HG02759 (cell line): ENCODE measurements around the gene PCSK2.

Source experiments
- ATAC-seq: cut with Tn5 transposase; IDR thresholded peaks from one replicate; pipeline ENCODE4 v1.9.1; 2021; ENCODE audit warnings: mild to moderate bottlenecking, moderate library complexity; ENCODE audit not compliant: unreplicated experiment

The PCSK2 gene

DNA sequence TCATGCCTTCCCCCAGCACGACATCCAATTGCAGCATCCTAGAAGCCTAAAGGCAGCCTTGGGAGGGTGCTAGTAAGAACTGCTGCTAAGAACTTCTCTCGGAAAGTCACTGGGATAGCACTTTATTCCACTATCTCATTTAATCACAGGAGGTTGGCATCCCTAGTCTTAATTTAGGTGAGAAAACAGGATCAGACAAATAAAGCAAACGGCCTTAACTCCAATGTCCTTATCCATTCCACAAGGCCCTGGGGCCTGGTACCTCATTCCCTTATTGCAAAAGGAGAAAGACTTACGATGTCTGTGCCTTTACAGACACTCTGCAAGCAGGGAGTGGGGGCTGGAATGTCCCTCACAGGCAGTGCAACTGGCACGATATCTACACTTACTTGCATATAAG, 243.7 kb downstream of the PCSK2 start:
- no peak for ATAC-seq

DNA sequence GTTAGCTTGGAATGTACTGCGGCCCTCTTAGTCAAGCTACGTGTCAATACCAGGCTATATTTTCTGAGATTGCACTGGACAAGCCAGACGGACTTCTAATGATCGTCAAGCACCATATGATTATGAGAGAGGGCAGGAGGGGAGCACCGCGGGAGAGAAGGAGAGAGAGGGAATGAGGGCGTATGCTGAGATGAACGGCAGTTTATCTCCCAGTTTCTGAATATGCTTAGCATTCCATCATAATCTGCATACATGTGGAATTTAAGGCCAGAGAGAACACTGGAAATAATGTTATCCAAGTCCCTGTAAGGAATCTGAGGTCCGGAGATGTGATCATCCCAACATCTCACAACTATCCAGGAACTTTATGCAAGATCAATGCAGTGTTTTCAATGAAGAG, 244.1 kb downstream of the PCSK2 start:
- no peak for ATAC-seq

DNA sequence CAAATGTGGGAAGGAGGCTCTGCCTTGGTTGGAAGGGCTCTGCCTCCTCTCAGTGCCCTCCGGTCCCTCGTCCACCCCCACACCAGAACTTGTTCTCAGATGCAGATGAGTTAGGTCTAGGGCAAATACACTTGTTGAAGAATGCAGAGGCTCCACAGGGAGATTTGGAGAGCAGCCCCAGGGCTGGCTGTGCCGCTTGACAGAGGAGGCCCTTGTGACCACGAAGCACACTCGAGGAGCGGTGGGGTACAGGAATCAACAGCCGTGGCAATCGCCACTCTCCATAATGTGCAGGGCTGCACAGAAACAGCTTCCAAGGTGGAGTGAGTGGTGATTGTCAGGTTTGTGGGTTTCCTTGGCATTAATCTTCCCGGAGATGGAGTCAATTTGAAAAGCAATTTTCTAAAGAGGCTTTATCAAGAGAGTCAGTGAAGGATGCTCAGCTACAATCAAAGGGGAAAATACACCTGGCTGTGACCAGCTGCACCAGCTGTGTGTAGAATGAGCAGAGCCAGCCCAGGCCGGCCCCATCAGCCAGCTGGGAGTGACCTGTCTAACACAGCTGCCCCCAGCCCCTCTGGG, 244.9 kb downstream of the PCSK2 start:
- ATAC-seq, result no peak

DNA sequence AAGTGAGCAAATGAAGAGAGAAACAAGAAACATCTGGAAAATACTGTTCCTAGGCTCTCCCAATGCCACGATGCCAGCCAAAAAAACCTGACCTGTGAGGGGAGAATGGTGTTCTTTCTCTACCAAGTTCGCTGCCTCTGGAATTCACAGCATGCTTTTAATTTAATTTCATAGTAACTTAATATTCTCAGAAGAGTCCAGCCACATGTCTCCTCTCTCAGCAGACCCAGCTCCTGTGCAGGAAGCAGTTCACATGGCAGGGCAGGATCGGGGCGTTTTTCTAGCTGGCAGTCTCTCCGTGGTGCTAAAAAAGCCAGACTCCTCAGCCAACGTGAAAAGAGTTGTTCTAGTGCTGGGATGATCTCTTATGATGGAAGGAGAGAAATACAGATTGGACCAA, 246.8 kb downstream of the PCSK2 start:
- no peak for ATAC-seq

DNA sequence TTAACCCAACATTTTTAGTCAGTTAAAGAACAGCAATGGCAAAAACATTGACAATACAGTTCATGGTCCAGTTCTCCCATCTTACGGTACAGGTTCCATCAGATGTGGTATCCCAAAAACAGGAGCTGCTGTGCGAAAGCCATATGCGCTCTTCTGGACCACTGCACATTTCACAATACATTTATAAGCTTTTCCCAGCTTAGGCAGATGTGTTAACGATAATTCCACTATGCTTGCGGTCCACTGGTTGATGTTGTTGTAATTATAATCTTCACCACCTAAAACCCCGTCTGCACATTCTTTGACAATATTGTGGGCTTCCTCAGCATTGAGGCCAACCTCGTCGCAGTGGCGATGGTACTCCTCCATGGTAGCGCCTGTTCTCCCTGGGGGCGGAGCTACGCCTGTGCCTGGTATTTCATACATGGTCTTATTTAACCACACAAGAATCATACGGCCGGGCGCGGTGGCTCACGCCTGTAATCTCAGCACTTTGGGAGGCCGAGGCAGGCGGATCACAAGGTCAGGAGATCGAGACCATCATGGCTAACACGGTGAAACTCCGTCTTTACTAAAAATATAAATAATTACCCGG, 252.3 kb downstream of the PCSK2 start:
- no peak for ATAC-seq

DNA sequence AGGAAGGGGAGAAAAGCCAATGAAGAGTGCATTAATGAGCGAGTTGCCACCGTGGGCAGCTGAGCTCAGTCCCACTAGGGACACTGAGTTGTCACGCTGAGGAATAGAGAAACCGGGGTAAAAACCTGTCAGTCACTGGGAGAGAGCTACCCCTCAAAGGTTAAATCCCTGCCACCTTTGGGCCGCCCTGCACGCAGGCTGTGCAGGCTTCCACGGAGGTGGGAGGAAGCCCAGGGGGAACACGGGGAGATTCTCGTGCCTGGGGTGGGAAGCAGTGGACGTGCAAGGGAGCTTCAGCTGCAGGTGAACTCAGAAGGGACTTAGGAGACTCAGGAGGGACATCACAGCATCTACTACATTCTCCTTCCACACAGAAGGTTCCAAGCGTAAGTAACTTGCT, 253.9 kb downstream of the PCSK2 start:
- ATAC-seq, result no peak

DNA sequence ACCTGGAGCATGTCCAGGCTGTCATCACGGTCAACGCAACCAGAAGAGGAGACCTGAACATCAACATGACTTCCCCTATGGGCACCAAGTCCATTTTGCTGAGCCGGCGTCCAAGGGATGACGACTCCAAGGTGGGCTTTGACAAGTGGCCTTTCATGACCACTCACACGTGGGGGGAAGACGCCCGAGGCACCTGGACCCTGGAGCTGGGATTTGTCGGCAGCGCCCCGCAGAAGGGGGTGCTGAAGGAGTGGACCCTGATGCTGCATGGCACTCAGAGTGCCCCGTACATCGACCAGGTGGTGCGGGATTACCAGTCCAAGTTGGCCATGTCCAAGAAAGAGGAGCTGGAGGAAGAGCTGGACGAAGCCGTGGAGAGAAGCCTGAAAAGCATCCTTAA, 254.8 kb downstream of the PCSK2 start:
- ATAC-seq, result no peak

DNA sequence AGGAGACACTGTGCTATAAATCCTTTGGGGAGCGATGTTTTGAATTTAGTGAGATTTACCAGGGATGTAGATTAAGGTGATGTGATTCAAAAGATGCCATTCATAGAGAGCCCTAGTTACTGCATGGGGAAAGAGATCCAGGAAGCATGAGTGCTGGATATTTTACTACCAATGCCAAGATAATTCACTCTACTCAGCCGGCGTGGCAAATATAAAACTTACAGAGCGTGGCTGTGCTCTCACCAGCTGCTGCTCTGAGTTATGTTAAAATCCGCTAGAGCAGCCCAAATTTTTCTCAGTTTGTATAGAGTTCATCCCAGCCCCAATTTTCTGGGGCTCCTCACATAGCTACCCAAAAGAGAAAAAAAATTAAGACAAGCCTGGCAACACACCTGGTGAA, 255.7 kb downstream of the PCSK2 start:
- ATAC-seq, result no peak

DNA sequence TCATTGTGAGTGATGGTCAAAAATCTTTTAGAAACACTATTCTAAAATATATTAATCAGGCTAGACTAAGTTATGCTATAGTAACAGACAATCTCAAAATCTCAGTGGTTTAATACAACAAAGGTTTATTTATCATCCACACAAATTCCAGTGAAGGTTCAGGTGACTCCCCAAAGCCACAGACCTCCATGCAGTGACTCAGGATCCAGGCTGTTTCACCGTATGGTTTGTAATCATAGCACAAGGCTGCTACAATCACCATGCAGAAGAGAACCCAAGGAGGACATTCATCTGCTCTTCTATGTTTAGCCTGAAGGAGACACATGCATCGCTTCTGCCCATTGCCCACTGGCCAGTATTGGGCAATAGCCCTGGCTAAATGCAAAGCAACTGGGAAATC, 258.2 kb downstream of the PCSK2 start:
- no peak for ATAC-seq

DNA sequence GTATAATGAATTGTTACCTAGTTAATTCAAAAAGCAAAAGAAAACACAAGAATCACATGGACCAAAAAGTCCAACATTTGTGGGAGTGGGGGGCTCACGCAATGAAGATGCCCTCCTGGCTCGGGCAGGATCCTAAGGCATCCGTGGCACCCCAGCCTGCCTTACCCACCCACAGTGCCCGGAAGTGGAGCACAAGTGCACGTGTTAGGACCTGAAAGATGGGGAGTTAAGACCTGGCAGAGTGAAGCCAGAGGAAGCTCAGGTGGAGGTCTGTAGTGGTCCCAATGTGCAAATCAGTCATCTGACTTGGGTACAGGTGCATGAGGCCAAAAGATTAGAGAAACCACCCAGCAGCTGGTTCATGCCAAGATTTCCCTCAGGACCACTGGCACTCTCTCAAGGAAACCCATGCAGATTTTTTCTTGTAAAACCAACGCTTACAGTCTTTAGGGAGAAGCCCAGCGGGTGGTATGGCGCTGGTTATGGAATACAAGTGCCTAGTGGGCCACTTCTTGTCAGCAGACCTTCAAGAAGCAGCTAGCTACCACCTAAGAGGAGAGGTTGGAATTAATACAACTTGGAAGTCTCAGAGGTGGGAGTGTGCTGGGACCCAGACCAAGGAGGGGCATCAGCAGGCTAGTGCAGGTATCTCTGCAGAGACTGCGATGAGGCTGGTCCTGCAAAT, 262.2 kb downstream of the PCSK2 start:
- ATAC-seq, result no peak

DNA sequence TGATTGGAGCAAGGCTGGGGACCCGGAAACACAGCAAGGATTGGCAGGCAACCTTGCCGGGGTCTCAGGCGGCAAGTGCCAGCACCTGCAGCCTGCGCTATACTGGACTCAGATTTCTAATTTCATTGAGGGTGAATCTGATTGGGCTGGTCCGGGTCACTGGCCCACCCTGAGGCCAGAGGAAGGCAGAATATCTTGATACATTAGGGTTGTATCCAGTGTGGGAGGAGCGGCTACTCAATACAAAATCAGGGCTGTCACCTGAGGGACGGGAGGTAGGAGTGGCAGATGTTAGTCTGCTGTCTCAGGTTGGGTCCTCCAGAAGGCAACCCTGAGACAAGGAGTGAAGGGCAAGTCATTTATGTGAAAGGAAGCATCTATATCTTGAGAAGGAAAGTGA, 263.7 kb downstream of the PCSK2 start:
- ATAC-seq, result no peak

DNA sequence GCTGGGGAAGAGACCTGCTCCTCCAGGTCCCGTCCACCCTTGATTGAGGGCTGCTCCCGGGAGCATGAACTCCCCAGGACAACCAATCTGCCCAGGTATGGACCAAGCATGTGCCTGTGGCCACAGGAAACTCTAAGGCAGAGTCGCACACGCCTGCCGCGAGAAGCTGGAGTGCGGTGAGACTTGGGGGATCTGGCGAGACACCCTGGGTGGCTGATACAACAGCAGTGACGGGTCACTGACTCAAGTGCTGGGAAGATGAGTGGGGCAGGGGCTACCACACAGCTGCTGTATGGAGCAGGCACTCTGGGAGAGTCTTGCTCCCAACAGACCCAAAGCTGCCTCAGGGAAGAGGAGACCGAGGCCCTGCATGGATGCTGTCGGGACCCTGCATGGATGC, 264.2 kb downstream of the PCSK2 start:
- ATAC-seq, result no peak

DNA sequence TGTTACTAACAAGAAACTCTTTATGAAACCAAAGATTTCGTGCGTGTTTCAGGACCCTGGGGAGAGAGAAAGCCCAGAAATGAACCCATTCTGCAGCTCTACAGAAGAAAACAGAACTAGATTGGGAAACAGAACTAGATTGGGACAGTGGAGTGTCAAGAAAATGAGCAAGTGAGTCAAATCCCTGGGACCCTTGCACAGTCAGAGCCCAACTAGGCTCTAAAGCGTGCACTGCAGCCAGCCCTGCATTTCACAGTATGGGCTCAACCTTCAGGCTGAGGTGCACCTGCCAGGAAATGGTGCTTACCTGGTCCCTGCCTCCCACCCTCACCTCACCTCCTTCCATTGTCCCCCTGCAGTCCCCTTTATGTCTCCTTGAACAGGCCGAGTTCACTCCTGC, 264.6 kb downstream of the PCSK2 start:
- ATAC-seq, result no peak

DNA sequence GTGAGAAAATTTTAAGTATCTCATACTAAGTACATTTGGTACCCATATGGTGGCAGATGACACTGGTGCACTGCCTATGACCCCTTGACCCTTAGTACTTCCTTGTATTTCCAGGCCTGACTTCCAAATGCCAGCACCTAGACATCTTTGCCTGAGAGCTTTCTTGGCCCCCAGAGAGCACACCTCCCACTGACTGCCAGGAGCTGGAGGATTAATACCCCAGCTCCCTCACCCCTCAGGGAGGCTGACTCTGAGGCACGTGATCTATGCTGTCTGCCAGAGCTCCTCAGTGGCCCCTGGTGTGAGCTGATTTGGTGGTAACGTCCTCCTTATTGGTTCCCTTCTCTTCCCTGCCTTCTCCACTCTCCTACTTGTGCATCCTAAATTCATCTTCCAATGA, 266.3 kb downstream of the PCSK2 start:
- ATAC-seq, result no peak

DNA sequence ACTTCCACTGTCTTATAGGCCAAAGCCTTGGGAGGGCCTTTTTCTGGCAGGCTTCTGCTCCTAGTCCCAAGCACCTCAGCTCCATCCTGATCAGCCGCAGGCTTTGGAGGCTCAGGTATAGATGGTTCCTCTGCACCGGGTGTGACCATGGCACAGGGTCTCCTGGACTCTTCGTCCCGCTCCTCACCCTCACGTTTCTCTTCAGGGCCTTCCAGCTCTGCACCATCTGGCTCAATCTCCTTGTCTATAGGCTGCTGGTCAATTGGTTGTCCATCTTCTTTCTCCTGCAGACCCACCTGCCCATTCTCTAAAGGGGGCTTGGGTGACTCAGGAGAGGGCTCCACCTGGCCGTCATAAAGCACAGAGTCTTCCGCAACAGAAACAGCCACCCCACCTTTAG, 267.4 kb downstream of the PCSK2 start:
- ATAC-seq, result no peak

DNA sequence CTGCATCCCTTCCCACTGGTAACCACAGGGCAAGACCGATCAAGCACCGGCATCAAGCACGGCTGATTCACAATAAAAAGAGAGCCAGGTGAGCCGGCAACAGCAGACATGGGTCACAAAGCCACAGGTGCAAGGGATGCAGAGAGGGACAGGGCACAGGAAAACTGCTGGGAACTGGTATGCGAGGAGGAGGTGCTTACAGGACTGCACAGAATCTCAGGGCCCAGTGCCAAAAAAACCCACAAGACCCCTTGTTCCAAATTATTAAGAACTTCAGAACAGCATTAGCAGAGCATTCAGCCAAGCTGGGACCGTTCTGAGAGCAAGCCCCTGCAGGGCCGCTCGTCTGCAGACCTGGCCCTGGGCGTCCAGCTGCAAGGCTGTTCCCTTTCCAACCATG, 269.0 kb downstream of the PCSK2 start:
- no peak for ATAC-seq

DNA sequence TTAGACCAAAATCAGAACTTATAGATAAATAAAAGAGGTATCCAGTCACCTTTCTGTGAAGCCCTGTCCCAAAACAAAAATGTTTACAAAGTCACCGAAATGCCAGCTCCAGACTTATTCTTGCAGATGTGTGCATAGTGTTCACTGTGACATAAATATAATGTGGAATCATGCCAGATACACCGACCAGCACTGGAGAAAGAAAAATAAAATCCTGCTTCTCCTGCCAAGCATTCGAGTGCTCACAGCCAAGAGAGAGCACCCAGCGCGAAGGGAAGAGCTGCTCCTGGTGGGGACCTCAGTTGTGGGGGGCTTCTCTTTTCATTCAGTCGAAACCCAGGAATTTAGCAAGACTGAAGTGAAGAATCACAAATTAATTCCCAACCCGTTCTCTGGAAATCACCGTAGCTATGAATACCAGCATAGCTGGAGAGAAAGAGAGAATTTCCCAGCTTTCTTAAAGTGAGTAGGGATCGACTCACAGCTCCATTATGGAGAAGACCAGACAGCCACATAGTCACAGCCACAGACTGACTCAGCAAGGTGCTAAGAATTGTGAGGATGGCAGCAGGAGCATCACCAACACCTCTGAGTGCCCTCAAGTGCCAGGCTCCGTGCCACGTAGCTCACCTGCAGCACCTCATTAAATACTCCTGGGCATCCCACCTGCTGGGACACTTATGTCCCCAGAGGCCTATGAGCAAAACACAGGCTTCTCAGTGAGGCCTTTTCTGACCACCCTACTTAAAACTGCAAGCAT, 271.2 kb downstream of the PCSK2 start:
- ATAC-seq, result no peak

DNA sequence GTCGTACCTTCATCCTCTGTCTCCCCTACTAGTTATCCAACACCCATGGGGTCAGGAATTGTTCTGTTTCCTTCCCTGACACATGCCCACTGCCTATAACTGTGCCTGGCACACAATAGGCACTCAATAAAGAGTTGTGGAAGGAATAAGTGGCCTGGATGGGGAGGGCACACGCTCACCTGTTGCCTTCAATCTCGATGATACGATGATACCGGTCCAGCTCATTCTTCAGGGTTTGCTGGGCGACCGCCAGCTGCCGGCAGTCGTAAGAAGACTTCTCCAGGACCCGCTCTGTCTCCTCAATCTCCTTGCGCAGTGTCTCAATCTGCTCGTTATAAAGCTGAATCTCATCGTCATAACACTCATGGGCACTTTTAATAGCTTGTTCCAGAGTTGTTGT, 271.8 kb downstream of the PCSK2 start:
- no peak for ATAC-seq

DNA sequence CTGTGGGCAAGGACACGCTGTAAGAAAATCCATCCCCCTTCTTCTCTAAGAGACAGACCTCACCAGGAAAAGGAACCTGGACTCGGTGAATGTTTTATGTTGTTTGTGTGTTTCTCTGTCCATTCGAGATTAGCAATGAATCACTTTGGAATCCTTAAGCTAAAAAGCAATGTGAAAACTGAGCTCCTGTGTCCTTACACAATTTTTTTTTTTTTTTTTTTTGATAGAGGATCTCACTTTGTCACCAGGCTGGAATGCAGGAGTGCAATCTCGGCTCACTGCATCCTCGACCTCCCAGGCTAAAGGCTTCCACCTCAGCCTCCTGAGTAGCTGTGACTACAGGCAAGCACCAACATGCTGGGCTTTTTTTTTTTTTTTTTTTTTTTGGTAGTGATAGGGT, 272.2 kb downstream of the PCSK2 start:
- no peak for ATAC-seq

DNA sequence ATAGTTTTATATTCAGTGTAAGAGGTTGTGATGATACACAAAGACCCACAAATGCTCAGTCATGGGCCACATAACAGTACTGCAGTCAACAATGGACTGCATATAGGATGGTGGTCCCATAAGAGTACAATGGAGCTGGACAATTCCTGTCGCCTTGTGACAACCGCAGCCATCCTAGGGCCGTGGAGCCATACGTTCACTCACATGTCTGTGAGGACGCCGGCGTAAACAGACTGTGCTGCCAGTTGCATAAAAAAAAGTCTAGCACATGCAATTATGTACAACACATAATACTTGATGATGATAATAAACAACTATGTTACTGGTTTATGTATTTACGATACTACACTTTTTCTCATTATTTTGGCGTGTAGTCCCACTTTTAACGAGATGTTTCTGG, 273.4 kb downstream of the PCSK2 start:
- no peak for ATAC-seq

DNA sequence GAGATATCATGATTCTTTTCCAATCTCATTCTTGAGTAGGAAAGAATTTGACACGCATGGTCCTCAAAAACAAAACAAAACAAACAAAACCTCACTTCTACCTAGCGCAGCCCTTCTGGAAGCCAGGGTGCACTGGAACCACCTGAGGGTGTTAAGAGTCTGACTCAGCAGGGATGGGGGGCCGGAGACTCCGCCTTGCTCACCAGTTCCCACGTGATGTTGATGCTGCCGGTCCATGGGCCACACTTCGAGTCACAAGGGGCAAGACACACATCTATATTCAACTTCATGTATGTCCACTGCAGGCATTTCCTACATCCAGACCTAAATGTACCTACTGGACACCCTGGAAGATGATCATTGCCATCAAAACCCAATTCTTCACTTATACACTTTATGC, 274.0 kb downstream of the PCSK2 start:
- ATAC-seq, result no peak

DNA sequence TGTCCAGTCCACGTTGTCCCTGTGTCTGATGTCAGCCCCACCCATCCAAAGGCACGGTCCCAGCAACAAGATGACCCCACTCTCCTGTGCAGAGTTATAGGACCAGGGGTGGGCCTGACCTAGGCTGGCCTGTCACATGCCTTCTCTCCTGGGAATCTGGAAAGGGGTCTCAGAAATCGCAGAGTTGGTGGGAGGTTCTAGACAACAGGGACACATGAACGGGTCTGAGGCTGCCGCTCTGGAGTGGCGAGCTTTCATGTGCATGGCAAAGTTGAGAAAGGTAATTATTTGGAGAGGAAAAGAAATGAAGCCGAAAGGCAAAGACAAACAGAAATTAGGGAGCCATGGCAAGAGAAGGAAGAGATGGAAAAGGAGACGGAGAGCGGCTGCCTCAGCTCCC, 274.9 kb downstream of the PCSK2 start:
- no peak for ATAC-seq
